GM19395 (cell line): Measurements from ENCODE around the gene STT3B.

Source experiments
- ATAC-seq: cut with Tn5 transposase; IDR thresholded peaks from one replicate; pipeline ENCODE4 v1.9.1; 2021; ENCODE audit warnings: mild to moderate bottlenecking, moderate library complexity; ENCODE audit not compliant: unreplicated experiment

Gene STT3B

DNA sequence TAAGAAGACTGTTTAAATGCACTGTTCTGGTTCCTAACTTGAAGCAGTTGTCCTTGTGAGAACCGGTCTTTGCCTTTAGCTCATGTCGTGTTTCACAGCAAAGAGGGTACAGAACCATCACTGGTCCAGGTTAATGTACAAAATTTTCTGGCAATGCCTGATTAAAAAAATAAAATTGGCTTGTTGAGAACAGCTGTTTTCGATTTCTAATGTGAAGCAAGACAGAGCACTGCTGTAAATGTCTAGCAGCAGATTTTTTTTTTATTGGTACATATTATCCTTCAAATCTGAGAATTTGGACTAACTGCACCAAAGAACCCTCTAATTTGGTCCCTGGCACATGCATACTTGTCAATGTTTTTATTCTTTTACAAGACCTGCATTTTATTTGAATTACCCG, 103.3 kb downstream of the STT3B start:
- no peak for ATAC-seq

DNA sequence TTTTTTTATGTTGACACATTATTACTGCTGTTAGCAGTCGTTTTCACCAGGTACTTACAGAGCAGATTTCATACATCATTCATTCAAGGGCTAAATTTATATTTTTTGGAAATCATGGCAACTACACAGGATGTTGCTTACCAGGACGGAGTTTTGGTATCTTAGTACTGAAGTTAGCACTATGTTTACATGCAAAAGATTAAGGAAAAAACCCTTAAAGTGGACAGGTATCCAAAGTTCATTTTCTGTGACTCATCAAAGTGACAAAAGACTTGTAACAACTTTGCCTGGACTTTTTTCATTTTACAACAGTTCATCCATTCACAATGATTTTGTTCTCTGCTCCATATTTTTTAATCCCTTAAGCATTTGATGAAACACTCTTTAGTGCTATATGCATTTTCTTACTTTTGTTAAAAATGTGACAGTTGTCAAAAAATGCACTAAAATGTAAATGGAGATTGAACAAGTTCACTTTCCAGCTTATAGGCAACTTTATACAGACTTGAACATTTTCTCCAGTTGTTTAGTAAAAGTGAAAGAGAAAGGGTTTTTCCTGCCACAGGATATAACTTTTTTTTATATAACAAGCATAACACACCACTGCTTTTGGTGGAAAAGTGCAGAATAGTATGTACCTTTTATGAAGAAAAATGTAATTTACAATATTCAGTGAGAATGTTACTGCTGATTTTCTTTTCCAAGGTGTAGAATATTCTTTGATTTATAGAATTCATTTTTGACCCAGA, 104.1 kb downstream of the STT3B start:
- ATAC-seq = no peak

DNA sequence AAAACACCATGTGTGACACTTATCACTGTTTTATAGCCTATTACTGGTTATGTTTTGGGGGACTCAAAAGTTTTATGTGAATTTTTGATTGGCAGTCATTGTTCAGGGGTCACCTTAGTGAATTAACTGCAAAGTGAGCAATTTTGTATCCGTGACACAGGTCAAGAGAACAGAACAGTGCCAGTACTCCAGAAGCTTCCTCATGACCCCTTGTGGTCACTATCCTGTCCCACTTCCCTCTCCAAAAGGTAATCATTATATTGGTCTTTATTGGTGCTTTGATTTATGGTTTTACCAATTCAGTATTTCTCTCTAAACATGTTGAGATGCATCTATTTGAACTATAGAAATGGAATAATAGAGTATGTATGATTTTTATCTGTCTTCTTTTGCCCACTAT, 107.1 kb downstream of the STT3B start:
- ATAC-seq = no peak

DNA sequence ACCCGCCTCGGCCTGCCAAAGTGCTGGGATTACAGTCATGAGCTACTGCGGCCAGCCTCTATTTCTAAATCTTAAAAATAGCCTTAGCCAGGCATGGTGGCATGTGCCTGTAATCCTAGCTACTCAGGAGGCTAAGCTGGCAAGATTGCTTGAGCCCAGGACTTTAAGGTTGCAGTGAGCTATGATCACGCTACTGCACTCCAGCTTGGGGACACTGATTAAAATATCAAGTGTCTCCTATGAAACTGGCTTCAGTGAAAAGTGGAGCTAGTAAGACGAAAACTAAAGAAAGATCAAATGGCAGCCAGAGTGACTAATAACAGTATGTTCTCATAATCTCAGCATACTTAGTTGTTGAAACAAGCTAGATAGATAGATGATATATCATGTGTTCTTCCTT, 112.5 kb downstream of the STT3B start:
- no peak for ATAC-seq

GRCh38 chr3:31648286-31648968, 115.7 kb downstream of the STT3B start:
- no peak for ATAC-seq

- ATAC-seq = no peak
Measured at GRCh38 chr3:31652296-31652695, 119.6 kb downstream of the STT3B start.

- ATAC-seq = no peak
Measured at GRCh38 chr3:31653464-31653863, 120.7 kb downstream of the STT3B start.

GRCh38 chr3:31654998-31655397, 122.3 kb downstream of the STT3B start:
- ATAC-seq = no peak

GRCh38 chr3:31659246-31659645, 126.5 kb downstream of the STT3B start:
- ATAC-seq = no peak

- no peak for ATAC-seq
Measured at GRCh38 chr3:31661286-31661685, 128.6 kb downstream of the STT3B start.

DNA sequence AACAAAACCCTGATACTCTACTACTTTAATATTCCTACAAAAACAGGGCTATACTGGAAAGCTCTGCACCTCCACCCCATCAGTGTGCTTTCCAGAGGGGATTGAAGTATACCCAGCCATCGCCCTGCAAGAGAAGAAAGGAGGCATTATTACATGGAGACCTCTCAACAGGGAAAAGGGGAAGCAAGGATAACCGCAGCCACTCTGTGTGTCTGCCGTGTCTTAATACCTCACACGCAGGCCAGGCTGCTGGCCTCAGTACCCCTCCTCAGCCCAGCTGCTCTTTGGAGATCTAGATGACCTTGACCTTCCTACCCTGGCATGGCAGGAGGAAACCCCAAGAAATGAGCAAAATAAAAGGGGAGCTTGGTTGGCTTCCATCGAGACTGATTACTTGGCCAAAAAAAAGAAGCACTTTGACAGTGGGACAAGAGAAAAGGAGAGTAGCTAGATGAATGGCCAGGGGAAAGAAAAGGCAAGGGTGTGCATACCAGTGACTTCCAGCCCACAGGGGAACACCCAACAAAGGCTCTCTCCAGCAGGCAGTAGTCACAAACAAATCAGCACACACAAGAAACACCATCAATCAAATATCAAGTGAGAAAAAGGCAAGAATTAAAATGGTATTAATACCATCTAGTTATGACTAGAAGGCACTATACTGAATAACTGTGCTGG, 129.4 kb downstream of the STT3B start:
- ATAC-seq = no peak

- ATAC-seq = no peak
Measured at GRCh38 chr3:31664031-31664430, 131.3 kb downstream of the STT3B start.

DNA sequence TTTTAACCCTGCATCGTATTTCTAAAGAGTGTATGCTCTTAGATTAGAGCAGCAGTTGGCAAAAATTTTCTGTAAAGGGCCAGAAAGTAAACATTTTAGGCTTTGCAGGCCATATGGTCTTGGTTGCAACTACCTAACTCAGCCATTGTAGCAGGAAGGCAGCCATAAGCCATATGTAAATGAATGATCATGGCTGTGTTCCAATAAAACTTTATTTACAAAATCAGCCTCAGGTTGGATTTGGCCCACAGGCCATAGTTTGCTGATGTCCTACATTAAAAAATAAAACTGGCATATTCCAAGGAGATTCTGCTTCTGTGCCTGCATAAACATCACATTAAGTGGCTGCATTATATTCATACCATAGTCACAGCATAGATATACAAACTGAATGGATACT, 134.9 kb downstream of the STT3B start:
- no peak for ATAC-seq

DNA sequence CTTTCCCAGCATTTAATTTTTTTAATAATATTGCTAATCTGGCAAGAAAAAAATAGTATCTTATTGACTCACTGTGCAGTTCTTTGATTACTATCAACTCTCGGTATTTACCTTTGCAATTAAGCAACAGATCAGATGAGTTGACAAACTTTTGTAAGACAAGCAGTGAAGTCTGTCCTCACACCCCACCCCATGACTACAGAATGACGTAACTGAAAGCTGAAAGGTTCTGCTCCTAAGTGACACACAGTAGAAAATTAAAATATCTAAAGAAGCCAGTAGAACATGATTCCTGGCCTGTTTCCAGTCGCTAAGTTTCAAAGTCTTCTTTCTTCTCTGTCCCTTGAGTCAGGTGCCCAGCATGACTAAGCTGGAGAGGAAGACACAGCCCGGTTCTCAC, 135.5 kb downstream of the STT3B start:
- ATAC-seq = no peak

GRCh38 chr3:31670136-31670535, 137.4 kb downstream of the STT3B start:
- no peak for ATAC-seq

GRCh38 chr3:31670722-31671121, 138.0 kb downstream of the STT3B start:
- no peak for ATAC-seq

- ATAC-seq = no peak
Measured at GRCh38 chr3:31671451-31671850, 138.7 kb downstream of the STT3B start.

DNA sequence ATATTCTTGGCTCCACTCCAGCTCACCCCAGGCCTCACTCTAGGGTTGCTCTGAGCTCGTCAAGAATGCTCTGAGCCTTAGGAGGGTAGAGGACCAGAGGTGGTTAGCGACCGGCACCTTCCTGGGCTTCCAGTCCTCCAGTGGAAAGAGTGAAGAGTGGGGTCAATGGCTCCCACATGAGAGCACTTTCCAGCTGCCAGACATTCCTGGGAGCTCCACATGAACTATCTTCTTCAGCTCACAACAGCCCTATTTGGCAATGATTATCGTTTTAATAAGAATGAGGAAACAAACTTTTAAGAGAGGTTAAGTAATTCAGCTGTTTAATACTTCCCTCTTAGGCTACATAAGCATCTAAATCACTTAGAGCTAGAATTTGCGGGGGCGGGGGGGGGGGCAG, 139.3 kb downstream of the STT3B start:
- ATAC-seq = no peak

GRCh38 chr3:31673950-31674349, 141.2 kb downstream of the STT3B start:
- ATAC-seq = no peak

DNA sequence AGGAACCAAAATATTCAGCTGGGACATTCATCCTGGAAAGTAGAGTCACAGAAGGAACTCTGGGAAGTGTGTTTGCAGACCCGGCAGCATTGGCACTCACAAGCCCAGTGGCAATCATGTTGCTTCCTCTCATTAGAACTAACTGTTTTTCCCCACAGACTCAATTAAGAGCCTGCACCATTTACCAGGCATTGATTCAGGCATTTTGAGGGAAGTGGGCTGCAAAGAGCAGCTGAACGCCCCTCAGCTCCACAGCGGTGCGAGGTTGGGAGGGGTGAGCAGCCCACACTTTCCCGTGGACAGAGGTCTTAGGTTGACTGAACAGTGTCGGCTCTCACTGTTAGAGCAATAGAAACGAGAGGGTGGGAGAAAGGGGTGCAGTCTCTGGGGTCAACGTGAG, 143.8 kb downstream of the STT3B start:
- no peak for ATAC-seq

DNA sequence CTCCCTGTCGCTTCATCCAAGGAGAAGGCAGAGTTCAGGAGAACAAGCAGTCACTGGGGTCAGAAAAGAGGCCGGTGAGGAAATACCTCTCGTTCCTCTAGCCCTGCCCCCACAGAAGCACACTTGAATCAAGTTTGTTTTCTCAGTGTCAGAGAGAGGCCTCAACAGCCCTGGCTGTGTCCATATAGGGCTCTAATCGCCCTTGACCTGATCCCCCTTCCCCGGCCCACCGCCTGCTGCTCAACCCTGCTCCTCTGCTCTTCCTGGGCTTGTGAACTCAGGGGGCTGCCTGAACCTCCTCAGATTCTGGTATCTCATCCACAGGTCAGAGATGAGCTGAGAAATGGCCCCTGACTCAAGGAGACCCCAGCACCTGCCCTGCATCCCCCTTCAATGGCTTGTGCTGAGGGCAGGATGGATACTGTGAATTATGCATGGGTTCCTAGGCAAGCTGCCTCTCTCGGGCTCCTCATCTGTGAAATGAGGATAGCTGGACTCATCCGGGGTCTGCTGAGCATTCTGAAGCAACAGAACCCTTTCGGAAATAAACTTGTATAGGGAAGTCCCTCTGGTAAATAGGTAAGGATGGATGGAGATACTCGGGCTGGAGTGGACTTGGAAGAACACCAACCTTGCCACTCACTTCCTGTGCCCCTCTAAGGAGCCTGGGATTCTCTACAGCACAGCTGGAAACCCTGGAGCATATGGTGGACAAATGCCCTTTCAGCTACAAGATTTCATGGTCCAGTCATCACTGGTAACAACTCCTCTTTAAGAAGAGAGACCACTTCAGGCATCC, 147.5 kb downstream of the STT3B start:
- ATAC-seq = no peak
